HG03521 (cell line): ENCODE measurements around the gene RAB11FIP3.
"Not testable (repeated sequence)": the region's sequence is repeated elsewhere in the genome, so short reads cannot be mapped to it uniquely, and the experiment has no call there.

ENCODE experiments used
- ATAC-seq: cut with Tn5 transposase; IDR thresholded peaks from one replicate; pipeline ENCODE4 v1.9.1; 2021; ENCODE audit warnings: mild to moderate bottlenecking, moderate library complexity; ENCODE audit not compliant: unreplicated experiment

The RAB11FIP3 gene

GRCh38 chr16:415170-415498 is 10.3 kb upstream of the RAB11FIP3 start:
- not testable (repeated sequence) for ATAC-seq

GRCh38 chr16:422179-422578 is 3.3 kb upstream of the RAB11FIP3 start:
- not testable (repeated sequence) for ATAC-seq

DNA sequence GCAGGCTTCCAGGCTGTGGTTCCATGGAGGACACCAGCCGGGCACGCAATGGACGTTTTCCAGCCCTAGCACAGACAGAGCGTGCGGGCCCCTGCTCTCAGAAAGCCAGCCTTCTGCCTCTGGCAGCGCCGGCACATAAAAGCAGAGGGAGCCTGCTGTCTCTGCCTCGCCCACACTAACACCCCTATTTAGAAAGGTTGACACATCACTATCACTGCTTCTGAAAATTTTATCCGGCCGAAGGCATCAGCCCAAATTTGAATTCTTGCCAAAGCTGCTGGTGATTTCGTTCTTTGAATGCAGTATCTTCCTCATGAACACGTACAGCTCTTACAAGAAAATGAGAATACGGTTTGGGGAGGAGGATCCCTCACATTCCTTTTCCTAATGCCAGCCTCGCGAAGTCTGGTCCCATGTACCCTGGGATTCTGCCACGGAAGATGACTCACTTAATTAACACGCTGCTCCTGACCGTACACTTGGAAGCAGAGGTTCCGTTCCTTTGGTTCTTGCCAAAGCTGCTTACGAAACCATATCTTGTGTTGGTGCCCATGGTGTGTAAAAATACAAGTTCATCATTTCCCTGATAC is 1.3 kb upstream of the RAB11FIP3 start:
- no peak for ATAC-seq

GRCh38 chr16:424623-425081 is 797 bp upstream of the RAB11FIP3 start:
- no peak for ATAC-seq

GRCh38 chr16:425740-426114 is 278 bp downstream of the RAB11FIP3 start:
- peak; percentile 32 for ATAC-seq

DNA sequence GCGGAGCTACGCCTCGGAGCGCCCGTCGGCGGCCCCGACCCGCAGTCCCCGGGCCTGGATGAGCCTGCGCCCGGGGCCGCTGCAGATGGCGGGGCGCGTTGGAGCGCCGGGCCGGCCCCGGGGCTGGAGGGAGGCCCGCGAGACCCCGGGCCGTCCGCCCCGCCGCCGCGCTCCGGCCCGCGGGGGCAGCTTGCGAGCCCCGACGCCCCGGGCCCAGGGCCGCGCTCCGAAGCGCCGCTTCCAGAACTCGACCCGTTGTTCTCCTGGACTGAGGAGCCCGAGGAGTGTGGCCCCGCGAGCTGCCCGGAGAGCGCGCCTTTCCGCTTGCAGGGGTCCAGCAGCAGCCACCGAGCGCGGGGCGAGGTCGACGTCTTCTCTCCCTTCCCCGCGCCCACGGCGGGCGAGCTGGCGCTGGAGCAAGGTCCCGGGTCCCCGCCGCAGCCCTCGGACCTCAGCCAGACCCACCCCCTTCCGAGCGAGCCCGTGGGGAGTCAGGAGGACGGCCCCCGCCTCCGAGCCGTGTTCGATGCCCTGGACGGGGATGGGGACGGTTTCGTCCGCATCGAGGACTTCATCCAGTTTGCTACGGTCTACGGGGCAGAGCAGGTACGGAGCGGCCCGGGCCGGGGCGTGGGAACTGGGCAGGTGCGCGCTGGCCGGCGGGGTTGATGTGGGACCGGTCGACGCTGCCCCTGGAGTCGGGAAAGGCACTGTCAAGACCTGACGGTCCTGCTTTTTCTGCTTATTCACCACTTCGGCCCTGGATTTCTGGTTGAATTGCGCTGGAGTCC is 861 bp downstream of the RAB11FIP3 start:
- no peak for ATAC-seq

DNA sequence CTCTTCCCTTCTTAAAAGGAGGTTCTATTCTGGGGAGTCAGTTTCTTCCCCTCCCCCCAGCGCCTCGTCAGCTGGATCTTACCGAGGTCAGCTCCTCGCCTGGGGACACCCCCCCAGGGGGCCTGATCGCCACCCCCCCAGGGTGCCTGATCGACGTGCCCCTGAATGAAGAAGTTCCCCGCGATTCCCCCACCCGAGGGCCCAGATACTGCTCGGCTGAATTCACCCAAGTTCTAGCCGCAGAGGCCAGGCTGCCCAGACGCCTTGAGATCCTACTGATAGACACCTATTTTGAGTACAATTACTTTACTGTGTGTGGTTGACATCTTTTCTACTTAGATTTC is 1.4 kb downstream of the RAB11FIP3 start:
- no peak for ATAC-seq

DNA sequence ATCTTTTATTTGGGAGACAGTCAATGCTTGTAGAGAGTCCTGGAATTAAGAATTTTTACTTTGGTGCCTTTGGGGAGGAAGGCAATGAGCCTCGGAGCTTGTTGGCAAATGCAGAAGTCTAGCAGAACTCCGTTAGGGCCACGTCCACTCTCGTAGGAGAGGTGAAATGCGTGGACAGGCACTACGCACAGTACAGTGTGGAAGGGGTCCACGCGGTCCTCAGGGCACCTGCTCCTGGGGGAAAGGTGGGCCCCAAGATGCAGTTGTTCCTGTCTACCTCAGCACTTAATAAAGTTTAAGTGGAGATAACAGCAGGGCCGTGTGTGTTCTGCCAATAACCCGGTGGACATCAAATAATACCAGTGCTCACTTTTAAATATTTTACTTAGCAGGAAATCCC is 1.8 kb downstream of the RAB11FIP3 start:
- no peak for ATAC-seq

GRCh38 chr16:430904-431303 is 5.5 kb downstream of the RAB11FIP3 start:
- ATAC-seq = no peak

- ATAC-seq = no peak
Measured at GRCh38 chr16:440627-441026, 15.2 kb downstream of the RAB11FIP3 start.

DNA sequence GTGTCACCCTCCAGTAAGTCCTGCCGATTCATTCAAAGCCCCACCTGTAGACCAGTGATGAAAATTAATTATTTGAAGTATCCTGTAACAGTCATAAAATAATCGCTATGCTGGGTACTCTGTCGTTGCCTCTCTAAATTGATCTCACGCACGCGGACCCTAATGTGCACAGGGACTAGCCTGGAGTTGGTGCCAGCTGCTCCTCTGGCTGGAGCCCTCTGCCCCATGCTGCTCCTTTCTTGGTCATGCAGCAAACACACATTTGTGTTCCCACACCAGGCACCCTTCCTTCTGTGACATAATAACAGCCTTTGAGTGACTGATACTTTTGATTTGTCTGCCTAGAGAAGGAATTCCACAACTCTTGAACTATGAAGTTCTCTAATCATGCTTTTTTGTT is 16.0 kb downstream of the RAB11FIP3 start:
- ATAC-seq = no peak

- no peak for ATAC-seq
Measured at GRCh38 chr16:442976-443375, 17.5 kb downstream of the RAB11FIP3 start.

DNA sequence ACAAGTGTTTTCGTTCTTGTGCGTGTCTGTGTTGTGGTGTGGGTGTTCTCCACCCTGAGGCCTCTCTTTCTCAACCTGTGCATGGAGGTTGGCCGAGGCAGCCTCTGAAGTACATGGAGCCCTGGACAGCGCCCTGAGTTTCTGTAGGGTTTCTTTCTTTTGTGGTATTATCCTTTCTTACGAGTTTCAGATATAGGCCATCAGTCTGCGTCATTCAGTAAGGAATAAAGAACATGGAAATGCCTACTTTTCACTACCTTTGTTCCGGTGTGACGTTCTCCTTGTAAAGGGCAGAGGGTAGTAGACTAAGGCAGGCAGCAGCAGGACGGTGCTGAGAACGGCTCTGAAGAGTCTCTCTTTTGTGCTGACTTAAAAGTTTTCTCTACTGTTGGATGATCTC is 18.6 kb downstream of the RAB11FIP3 start:
- no peak for ATAC-seq

GRCh38 chr16:445566-445965 is 20.1 kb downstream of the RAB11FIP3 start:
- ATAC-seq = no peak

DNA sequence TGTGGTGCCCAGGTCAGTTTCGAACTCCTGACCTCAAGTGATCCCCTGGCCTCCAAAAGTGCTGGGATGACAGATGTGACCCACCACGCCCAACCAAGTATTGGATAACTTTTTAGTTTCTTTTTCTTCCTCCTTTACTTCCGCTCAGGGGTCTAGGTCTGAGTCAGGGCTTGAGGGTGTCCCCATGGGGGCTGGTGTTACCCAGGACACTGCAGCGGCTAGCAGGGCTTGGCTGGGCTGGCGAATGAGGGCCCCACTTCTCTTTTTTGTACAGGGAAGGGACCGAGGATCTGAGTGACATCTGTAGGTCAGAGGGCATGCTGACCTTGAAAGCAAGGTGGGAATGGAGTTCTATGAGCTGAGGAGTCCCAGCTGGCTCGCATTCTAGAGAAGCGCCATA is 24.9 kb downstream of the RAB11FIP3 start:
- ATAC-seq = no peak

DNA sequence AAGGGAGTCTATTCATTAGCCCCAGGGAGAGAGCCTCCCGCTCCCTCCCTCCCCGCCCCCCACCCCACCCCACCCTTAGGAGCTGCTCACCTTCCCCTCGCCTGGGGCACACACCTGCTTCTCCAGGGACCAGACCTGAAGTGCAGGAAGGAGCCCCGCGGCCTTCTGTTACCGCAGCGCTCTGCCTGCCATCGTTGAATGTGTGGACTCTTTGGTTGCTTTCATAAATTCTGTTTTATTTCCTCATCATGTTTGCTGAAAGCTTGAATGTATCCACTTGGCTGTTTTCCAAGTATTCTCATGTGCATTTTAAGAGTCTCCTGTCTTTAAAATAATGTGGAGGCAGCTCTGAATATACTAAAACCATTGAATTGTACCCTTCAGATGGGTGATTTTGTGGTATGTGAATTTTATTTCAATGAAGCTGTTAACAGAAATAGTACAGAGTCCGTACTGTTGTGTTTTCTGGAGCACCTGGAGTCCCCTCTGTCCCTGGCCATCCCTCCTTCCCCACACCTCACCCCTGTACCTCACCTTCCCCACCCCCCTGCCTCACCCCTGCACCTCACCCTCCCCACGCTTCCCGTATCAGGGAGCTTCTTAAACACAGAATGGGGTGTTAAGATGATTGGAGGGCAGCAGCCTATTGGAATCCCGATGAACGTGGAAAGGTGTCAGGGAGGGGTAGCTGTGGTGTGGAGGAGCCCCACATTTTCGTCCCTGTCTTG is 25.5 kb downstream of the RAB11FIP3 start:
- ATAC-seq = no peak

GRCh38 chr16:454397-454940 is 29.0 kb downstream of the RAB11FIP3 start:
- ATAC-seq = no peak

DNA sequence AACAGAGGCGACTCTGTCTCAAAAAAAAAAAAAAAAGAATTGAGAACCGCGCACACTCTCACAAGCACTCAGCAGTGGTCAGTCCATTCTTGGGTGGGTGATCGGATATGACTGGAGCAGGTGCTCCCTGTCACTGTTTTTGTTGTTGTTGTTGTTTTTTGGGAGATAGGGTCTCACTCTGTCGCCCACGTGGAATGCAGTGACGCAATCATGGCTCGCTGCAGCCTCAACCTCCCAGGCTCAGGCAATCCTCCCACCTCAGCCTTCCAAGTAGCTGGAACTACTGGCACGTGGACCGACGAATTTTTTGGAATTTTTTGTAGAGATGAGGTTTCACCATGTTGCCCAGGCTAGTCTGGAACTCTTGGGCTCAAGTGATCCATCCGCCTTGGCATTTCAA is 30.0 kb downstream of the RAB11FIP3 start:
- ATAC-seq = no peak

GRCh38 chr16:456891-457483 is 31.5 kb downstream of the RAB11FIP3 start:
- ATAC-seq = no peak

DNA sequence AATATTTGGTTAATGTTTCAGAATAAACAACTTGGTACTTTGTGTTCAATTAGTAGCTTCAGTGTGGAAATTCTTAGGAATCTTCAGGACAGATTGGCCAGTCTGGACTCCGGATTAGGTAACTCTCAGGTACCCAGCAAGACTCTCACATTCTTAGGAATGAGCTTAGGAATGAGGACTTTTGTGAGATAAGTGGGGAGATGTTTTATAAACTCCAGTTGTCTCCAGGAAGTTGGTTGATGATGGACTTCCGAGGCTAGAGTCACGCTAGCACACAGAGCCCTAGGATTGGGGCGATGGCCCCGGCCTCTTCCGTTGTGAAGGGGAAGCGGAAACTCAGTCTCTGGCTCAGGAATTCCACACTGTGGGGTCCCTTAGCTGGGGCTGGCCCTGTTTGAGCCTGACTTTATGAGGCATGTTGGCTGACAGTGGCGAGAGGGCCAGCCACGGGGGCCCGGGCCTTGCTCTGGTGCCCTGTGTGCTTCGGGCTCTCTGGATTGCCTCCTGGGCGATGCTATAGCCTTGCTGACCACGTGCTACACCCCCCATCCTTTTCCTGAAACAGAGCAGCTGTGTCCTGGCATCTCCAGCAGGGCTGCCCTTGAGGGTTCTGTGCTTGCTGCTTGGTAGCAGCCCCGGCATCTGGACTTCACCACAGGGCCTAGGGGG is 32.4 kb downstream of the RAB11FIP3 start:
- no peak for ATAC-seq

DNA sequence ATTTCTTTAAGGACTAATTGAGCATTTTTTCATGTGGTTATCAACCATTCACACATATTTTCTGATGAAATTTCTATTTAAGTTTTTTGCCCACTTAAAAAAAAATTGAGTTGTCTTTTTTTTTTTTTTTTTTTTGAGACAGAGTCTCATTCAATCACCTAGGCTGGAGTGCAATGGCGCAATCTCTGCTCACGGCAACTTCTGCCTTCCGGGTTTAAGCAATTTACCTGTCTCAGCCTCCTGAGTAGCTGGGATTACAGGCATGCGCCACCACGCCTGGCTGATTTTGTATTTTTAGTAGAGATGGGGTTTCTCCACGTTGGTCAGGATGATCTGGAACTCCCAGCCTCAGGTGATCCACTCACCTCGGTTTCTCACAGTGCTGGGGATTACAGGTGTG is 34.3 kb downstream of the RAB11FIP3 start:
- no peak for ATAC-seq
